ENCODE results near the gene SH3BP5.
"Not testable (repeated sequence)": the region's sequence is repeated elsewhere in the genome, so short reads cannot be mapped to it uniquely, and the experiment has no call there.

Gene SH3BP5

GRCh38 chr3:15332405-15333098 lies at the start of gene SH3BP5:
Gene SH3BP5, minus strand, starts transcription at chr3:15332586. Its CDS starts 178 bp downstream, at chr3:15332408.
- DNase-seq, result peak in 13 of 14 donors; percentile 24 to 79 (median 51)

GRCh38 chr3:15380980-15381890 lies 48.8 kb upstream of the SH3BP5 start:
- no peak for DNase-seq

GRCh38 chr3:15377961-15378791 lies 45.8 kb upstream of the SH3BP5 start:
- DNase-seq, result peak; percentile 8 to 93 (median 87)

- DNase-seq, result no peak
These were observed 43.1 kb upstream of the SH3BP5 start for GRCh38 chr3:15375461-15376000.

- no peak for DNase-seq
These were observed 40.5 kb upstream of the SH3BP5 start for GRCh38 chr3:15372918-15373317.

- no peak for DNase-seq
These were observed 36.3 kb upstream of the SH3BP5 start for GRCh38 chr3:15368561-15369135.

GRCh38 chr3:15367059-15367458 lies 34.7 kb upstream of the SH3BP5 start:
- no peak for DNase-seq

GRCh38 chr3:15364078-15364477 lies 31.7 kb upstream of the SH3BP5 start:
- not testable (repeated sequence) for DNase-seq

GRCh38 chr3:15361494-15362214 lies 29.3 kb upstream of the SH3BP5 start:
- DNase-seq, result peak in 2 of 14 donors; percentile 5 to 7

GRCh38 chr3:15360788-15361493 lies 28.6 kb upstream of the SH3BP5 start:
- no peak for DNase-seq

- DNase-seq, result no peak
These were observed 27.5 kb upstream of the SH3BP5 start for GRCh38 chr3:15359677-15360397.

GRCh38 chr3:15356651-15357061 lies 24.3 kb upstream of the SH3BP5 start:
- DNase-seq, result not testable (repeated sequence)

GRCh38 chr3:15356176-15356575 lies 23.8 kb upstream of the SH3BP5 start:
- DNase-seq, result no peak

- no peak for DNase-seq
These were observed 22.7 kb upstream of the SH3BP5 start for GRCh38 chr3:15355086-15355485.

- no peak for DNase-seq
These were observed 22.1 kb upstream of the SH3BP5 start for GRCh38 chr3:15354485-15354884.

- DNase-seq, result no peak
These were observed 17.8 kb upstream of the SH3BP5 start for GRCh38 chr3:15350141-15350540.

GRCh38 chr3:15349438-15349837 lies 17.1 kb upstream of the SH3BP5 start:
- not testable (repeated sequence) for DNase-seq

- DNase-seq, result no peak
These were observed 15.9 kb upstream of the SH3BP5 start for GRCh38 chr3:15348246-15348645.

- no peak for DNase-seq
These were observed 15.3 kb upstream of the SH3BP5 start for GRCh38 chr3:15347737-15348110.
